ENCODE results near the gene SLC30A2. TPM values are rescaled to one million over a fixed set of nuclear protein-coding genes. Genes with fewer than 3 reads are reported as not detected.

SLC30A2 gene
- total RNA-seq (2022; extraction: Qiagen RNA extraction), result 0.24 to 0.58 TPM (median 0.42 TPM) in 5 replicates

GRCh38 chr1:26045722-26046245 lies at the start of gene SLC30A2:
Gene SLC30A2 (minus strand): TSS chr1:26046118. CDS start chr1:26045896, 222 bp downstream.

GRCh38 chr1:26067432-26067911 lies 21.6 kb upstream of the SLC30A2 start, which contains the start of gene TRIM63:
Gene TRIM63 (minus strand): TSS chr1:26067630. CDS start chr1:26067494, 136 bp downstream.

GRCh38 chr1:26021647-26022403 lies 24.1 kb downstream of the SLC30A2 start, which contains the start of gene EXTL1:
Gene EXTL1 (plus strand): TSS chr1:26021775. CDS start chr1:26022647, 872 bp downstream.

GRCh38 chr1:25997828-25998761 lies 47.8 kb downstream of the SLC30A2 start, which contains the start of gene PAFAH2:
Gene PAFAH2 (minus strand): TSS chr1:25998063. CDS start chr1:25990816, 7,247 bp downstream.

Other genes with a start within 250 kb of the SLC30A2 start
- gene SELENON, start 245.9 kb downstream of the SLC30A2 start, total RNA-seq (2022; extraction: Qiagen RNA extraction), result 56.9 to 67.6 TPM (median 64.5 TPM) in 5 replicates
- 23.9 to 31.9 TPM (median 26.7 TPM) in 5 replicates for gene MTFR1L, start 226.2 kb downstream of the SLC30A2 start, total RNA-seq (2022; extraction: Qiagen RNA extraction)
- 7.8 to 9.8 TPM (median 8.5 TPM) in 5 replicates for gene AUNIP, start 186.7 kb downstream of the SLC30A2 start, total RNA-seq (2022; extraction: Qiagen RNA extraction)
- 6.8 to 8.3 TPM (median 7.3 TPM) in 5 replicates for gene PAQR7, start 170.4 kb downstream of the SLC30A2 start, total RNA-seq (2022; extraction: Qiagen RNA extraction)
- gene STMN1, start 139.7 kb downstream of the SLC30A2 start, total RNA-seq (2022; extraction: Qiagen RNA extraction), result 189 to 236 TPM (median 222 TPM) in 5 replicates
- 7.0 to 10.3 TPM (median 8.2 TPM) in 5 replicates for gene PAFAH2, start 48.1 kb downstream of the SLC30A2 start, total RNA-seq (2022; extraction: Qiagen RNA extraction)
- gene EXTL1, start 24.3 kb downstream of the SLC30A2 start, total RNA-seq (2022; extraction: Qiagen RNA extraction), result 0.02 TPM in 1 of 5 replicates, not detected in the others
- gene TRIM63, start 21.5 kb upstream of the SLC30A2 start, total RNA-seq (2022; extraction: Qiagen RNA extraction), result 1.3 to 2.0 TPM (median 1.8 TPM) in 5 replicates
- gene PDIK1L, start 65.7 kb upstream of the SLC30A2 start, total RNA-seq (2022; extraction: Qiagen RNA extraction), result 1.7 to 2.8 TPM (median 1.9 TPM) in 5 replicates
- gene FAM110D, start 113.0 kb upstream of the SLC30A2 start, total RNA-seq (2022; extraction: Qiagen RNA extraction), result 0.06 TPM in 4 of 5 replicates, not detected in the other
- not detected in 5 replicates for gene C1orf232, start 122.8 kb upstream of the SLC30A2 start, total RNA-seq (2022; extraction: Qiagen RNA extraction)
- gene ZNF593, start 123.8 kb upstream of the SLC30A2 start, total RNA-seq (2022; extraction: Qiagen RNA extraction), result 46.2 to 70.1 TPM (median 67.4 TPM) in 5 replicates
- 0.25 to 0.49 TPM (median 0.26 TPM) in 4 of 5 replicates, not detected in the other for gene ZNF593OS, start 125.7 kb upstream of the SLC30A2 start, total RNA-seq (2022; extraction: Qiagen RNA extraction)
- 0.15 to 0.51 TPM (median 0.30 TPM) in 5 replicates for gene CNKSR1, start 131.4 kb upstream of the SLC30A2 start, total RNA-seq (2022; extraction: Qiagen RNA extraction)
- gene CATSPER4, start 144.5 kb upstream of the SLC30A2 start, total RNA-seq (2022; extraction: Qiagen RNA extraction), result not detected in 5 replicates
- 11.1 to 13.8 TPM (median 12.3 TPM) in 5 replicates for gene CEP85, start 188.1 kb upstream of the SLC30A2 start, total RNA-seq (2022; extraction: Qiagen RNA extraction)
- 95.1 to 153 TPM (median 142 TPM) in 5 replicates for gene SH3BGRL3, start 234.0 kb upstream of the SLC30A2 start, total RNA-seq (2022; extraction: Qiagen RNA extraction)